ENCODE results near the gene CDC45.
"Not testable (repeated sequence)": the region's sequence is repeated elsewhere in the genome, so short reads cannot be mapped to it uniquely, and the experiment has no call there.

Gene CDC45, protein sequence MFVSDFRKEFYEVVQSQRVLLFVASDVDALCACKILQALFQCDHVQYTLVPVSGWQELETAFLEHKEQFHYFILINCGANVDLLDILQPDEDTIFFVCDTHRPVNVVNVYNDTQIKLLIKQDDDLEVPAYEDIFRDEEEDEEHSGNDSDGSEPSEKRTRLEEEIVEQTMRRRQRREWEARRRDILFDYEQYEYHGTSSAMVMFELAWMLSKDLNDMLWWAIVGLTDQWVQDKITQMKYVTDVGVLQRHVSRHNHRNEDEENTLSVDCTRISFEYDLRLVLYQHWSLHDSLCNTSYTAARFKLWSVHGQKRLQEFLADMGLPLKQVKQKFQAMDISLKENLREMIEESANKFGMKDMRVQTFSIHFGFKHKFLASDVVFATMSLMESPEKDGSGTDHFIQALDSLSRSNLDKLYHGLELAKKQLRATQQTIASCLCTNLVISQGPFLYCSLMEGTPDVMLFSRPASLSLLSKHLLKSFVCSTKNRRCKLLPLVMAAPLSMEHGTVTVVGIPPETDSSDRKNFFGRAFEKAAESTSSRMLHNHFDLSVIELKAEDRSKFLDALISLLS

GRCh38 chr22:19479355-19480172 is at the start of gene CDC45:
TSS of gene CDC45 (plus strand) at chr22:19479920. CDS start at chr22:19479969, 49 bp downstream.
- peak; percentile 99 for DNase-seq (ENCODE audit: low spot score)

- peak; percentile 72 for DNase-seq (ENCODE audit: low spot score)
Measured at GRCh38 chr22:19429950-19430889, 49.5 kb upstream of the CDC45 start.

GRCh38 chr22:19430890-19431541 is 48.7 kb upstream of the CDC45 start:
- peak; percentile 58 for DNase-seq (ENCODE audit: low spot score)

DNA sequence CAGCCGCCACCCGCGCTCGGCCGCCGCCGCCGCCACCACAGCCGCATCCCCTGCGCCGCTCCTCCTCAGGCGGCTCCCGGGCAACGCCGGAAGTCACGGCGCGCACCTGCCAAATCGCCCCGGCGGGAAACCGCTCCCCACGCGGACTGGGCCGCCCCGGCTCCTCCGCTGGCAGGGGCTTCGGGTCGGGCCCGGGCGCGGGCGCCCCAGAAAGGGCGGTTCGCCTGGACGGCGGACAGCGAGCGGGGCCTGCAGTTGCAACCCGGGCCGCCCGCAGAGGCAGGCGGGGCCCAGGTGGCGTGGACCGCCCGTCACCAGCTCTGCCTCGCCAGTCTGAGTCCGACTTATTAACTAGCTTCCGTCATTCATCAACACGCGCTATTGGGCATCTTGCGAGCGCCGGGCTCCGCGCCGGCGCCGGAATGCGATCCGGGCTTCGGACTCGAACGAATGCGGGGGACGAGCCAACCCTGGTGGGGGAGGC is 48.0 kb upstream of the CDC45 start, which contains the start of gene HIRA:
Gene HIRA, minus strand, starts transcription at position 85 of the 484 bp plus-strand sequence. CDS start 257 bp downstream, outside the sequence.
- DNase-seq (ENCODE audit: low spot score): peak; percentile 77

GRCh38 chr22:19432133-19432851 is 47.4 kb upstream of the CDC45 start, which contains the start of gene MRPL40:
TSS of gene MRPL40 (plus strand) at chr22:19432545. CDS start at chr22:19432555, 10 bp downstream.
- peak; percentile 93 for DNase-seq (ENCODE audit: low spot score)

- no peak for DNase-seq (ENCODE audit: low spot score)
Measured at GRCh38 chr22:19434401-19434800, 45.3 kb upstream of the CDC45 start.

- no peak for DNase-seq (ENCODE audit: low spot score)
Measured at GRCh38 chr22:19434829-19435580, 44.7 kb upstream of the CDC45 start.

- not testable (repeated sequence) for DNase-seq (ENCODE audit: low spot score)
Measured at GRCh38 chr22:19436444-19437161, 43.1 kb upstream of the CDC45 start.

GRCh38 chr22:19438298-19438697 is 41.4 kb upstream of the CDC45 start:
- no peak for DNase-seq (ENCODE audit: low spot score)

DNA sequence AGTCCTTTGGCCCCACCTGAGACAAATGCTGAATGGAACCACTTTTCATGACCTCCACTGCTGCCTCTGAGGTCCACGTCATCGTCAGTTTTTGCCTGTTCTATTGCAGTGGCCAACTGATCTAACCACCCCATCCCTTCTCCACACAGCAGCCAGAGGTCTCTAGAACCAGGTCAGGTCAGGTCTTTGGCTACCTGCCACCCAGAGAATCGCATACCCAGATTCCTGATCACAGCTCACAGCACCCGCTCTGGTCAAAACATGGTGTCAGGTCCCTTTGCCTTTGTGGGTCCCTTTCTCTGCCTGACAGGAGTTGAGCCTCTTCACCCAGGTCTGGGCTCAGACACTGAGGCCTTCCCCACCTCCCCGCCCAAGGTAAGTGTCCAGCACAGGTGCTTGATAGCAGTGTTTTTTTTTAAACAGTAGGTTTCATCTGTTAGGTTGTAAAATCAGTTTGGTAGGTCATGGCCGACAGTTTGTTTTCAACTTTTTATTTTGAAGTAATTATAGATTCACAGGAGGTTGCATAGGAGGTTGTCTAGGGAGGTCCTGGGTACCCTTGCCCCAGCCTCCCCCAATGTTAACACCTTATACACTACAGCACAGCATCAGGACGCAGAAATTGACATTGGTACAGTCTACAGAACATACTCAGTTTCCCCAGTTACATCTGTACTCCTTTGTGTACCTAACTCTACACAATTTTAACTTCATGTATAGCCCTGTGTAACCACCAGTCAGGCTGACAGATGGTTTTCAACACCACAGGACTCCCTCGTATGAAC is 39.1 kb upstream of the CDC45 start:
- no peak for DNase-seq (ENCODE audit: low spot score)

- no peak for DNase-seq (ENCODE audit: low spot score)
Measured at GRCh38 chr22:19442166-19442565, 37.6 kb upstream of the CDC45 start.

- DNase-seq (ENCODE audit: low spot score): no peak
Measured at GRCh38 chr22:19443544-19444211, 36.0 kb upstream of the CDC45 start.

- DNase-seq (ENCODE audit: low spot score): not testable (repeated sequence)
Measured at GRCh38 chr22:19445279-19445982, 34.3 kb upstream of the CDC45 start.

DNA sequence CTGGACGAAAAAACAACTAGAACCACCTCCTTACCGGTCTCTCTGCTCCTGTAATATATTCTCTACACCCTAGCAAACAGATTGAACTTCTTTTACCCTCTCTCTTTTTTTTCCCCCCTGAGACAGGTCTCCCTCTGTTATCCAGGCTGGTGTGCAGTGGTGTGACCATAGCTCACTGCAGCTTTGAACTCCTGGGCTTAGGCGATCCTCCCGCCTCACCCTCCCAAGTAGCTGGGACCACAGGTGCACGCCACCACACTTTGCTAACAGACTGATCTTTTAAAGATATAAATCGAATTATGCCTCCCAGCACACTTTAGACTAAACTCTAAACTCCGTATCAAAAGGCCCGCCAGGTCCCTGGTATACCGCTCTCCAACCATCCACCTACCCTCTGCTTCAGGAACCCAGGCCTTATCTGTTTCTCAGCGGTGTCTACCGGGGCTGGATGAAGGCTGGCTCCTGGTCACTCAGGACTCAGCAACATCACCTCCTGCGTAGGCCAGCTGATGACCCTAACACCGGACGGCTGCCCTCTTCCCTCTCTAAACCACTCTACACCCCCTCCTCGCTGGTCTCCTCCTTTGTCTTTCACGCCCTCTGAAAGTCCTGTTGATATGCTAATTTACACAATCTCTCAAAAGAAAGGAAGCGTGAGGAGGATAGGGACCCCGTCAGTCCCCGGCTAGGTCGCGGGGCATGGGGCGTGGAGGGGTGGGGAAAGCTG is 33.0 kb upstream of the CDC45 start:
- peak; percentile 30 for DNase-seq (ENCODE audit: low spot score)

GRCh38 chr22:19447330-19448075 is 32.2 kb upstream of the CDC45 start, which contains the start of gene C22orf39:
TSS of gene C22orf39 (minus strand) at chr22:19447711. CDS start at chr22:19447688, 23 bp downstream.
- DNase-seq (ENCODE audit: low spot score): peak; percentile 93

Data from RKO (cell line).